Eye (tissue), 1 donor: Measurements from ENCODE around the gene CREB3L1.

Experiments
- DNase-seq: peaks from one replicate; pipeline ENCODE4 v3.0.0-alpha.2; 2015

The CREB3L1 gene

GRCh38 chr11:46367916-46368267, 90.4 kb downstream of the CREB3L1 start:
- no peak for DNase-seq

- DNase-seq, result peak; percentile 84
Observed at GRCh38 chr11:46369458-46370152, 92.1 kb downstream of the CREB3L1 start.

DNA sequence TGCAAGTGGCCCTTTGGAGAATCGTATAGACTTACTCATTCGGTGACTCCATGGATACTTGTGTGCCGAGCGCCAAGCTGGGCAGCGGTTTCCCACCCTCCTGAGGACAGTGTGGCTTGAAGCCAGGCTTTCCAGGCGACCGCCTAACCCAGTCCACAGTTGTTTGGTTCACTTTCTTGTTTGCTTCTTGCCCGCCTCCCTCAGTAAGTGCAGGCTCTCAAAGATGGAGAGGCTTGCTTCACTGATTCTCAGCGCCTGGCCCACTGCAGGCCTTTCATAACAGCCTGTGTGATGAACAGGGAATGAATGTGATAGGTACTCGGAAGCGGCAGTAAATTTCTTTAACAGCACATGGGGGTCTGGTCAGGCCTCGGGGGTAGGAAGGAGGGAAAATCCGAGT, 92.8 kb downstream of the CREB3L1 start:
- no peak for DNase-seq
